ENCODE data around the gene DNALI1. TPM values are rescaled to one million over a fixed set of nuclear protein-coding genes. Genes with fewer than 3 reads are reported as not detected.

DNALI1 gene
- total and polyA plus RNA-seq, 10 of the 15 experiments (the other 5 are each of a cell fraction or from before 2014, with no cell fraction given): 0.03 to 0.13 (median 0.05) TPM; not detected in 7

DNA sequence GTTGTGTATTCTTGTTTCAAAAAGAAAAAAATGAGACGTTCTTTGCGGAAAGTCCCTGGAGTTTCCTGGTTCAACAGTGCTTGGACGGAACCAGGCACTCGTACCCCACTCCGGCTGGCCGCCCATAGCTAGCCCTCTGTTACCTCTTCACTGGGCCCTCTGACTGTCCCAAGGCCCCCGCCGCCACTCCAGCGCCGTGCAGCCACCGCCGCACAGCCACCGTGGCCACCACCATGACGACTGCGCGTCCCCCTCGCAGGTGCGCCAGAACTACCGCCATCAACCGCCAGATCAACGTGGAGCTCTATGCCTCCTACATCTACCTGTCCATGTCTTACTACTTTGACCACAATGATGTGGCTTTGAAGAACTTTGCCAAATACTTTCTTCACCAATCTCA is 12.2 kb upstream of the DNALI1 start:
- Histone ChIP-seq H3K4me3 (no peak overlapping the region), H3K4me1 (ENCODE audit: control insufficient read depth, insufficient read depth, low read length) (no peaks in the 10 kb centered on the region; the same call in 1 of the 2 replicates), H3K79me2 (ENCODE audit: control insufficient read depth, insufficient read depth, low read length) (no peaks in the 10 kb centered on the region; the same call in 1 of the 2 replicates), H3K4me2 (ENCODE audit: control insufficient read depth, insufficient read depth) (no peak overlapping the region), H2AFZ (ENCODE audit: control insufficient read depth, low read depth, low read length) (no peak overlapping the region), H3K27me3 (replicated peaks in 1 of 2; ENCODE audit: control insufficient read depth in 2 of 2, insufficient read depth in 2 of 2, low read length in 1 of 2) (no peaks in the 10 kb centered on the region), H3K9me3 (replicated peaks; ENCODE audit: control insufficient read depth, insufficient read depth, low read length) (no peaks in the 10 kb centered on the region), H3K27ac (ENCODE audit: control insufficient read depth, insufficient read depth) (no peak overlapping the region), H3K36me3 (ENCODE audit: control insufficient read depth in 2 of 2, insufficient read depth in 2 of 2, low read length in 1 of 2) (peaks cover 6 to 25% of the 10 kb centered on the region in 2 experiments), H4K20me1 (ENCODE audit: control insufficient read depth, insufficient read depth) (no peaks in the 10 kb centered on the region), H3K9ac (ENCODE audit: control insufficient read depth, insufficient read depth, low read length) (no peak overlapping the region)
- ChIA-PET SMC1A (ENCODE audit: uncharacterized antibody, unreplicated experiment) (no interaction called here), POLR2A (interaction anchor here (0.6 to 0.7 kb wide), 3 partner anchors 10 to 855 kb away, joined by 3 to 4 read pairs (median 3); partner anchors contain the start of gene SNIP1), CTCF (interaction anchor here (0.6 kb wide), 1 partner anchor 10 kb away, joined by 3 read pairs; the partner anchor contains the start of gene SNIP1), RAD21 (ENCODE audit: unreplicated experiment) (no interaction called here)
- no peak for FAIRE-seq
- in situ Hi-C loops (cut with MboI): no loop called here
- ATAC-seq: no peak
- 93% methylated on average over 21 of the region's 21 CpGs for WGBS (ENCODE audit: insufficient coverage, insufficient replicate concordance, low lambda C conversion rate, missing lambda C conversion rate)
- intact Hi-C loops (cut with micrococcal nuclease; ENCODE audit: unreplicated experiment): no loop called here
- BruUV-seq (replicated peaks): no TSS peak
- TF ChIP-seq, protein P1, sequence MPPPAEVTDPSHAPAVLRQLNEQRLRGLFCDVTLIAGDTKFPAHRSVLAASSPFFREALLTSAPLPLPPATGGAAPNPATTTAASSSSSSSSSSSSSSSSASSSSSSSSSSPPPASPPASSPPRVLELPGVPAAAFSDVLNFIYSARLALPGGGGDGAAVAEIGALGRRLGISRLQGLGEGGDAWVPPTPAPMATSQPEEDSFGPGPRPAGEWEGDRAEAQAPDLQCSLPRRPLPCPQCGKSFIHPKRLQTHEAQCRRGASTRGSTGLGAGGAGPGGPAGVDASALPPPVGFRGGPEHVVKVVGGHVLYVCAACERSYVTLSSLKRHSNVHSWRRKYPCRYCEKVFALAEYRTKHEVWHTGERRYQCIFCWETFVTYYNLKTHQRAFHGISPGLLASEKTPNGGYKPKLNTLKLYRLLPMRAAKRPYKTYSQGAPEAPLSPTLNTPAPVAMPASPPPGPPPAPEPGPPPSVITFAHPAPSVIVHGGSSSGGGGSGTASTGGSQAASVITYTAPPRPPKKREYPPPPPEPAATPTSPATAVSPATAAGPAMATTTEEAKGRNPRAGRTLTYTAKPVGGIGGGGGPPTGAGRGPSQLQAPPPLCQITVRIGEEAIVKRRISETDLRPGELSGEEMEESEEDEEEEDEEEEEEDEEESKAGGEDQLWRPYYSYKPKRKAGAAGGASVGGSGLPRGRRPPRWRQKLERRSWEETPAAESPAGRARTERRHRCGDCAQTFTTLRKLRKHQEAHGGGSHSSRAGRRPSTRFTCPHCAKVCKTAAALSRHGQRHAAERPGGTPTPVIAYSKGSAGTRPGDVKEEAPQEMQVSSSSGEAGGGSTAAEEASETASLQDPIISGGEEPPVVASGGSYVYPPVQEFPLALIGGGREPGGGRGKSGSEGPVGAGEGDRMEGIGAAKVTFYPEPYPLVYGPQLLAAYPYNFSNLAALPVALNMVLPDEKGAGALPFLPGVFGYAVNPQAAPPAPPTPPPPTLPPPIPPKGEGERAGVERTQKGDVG (CRISPR knock-in tag; IDR thresholded peaks at IDR 0.05): no peak
- TF ChIP-seq POLR2A (IDR thresholded peaks at IDR 0.05; ENCODE audit: low read depth, low read length) (0 out of 2 replicates have a peak, but pooled peaks have one; percentile 31), RCOR1 (conservative IDR thresholded peaks at IDR 0.05; ENCODE audit: low read depth, low read length) (no peak), TAF1 (IDR thresholded peaks at IDR 0.05; ENCODE audit: borderline replicate concordance, low read depth, low read length) (no peak)
- TF ChIP-seq, protein P2, sequence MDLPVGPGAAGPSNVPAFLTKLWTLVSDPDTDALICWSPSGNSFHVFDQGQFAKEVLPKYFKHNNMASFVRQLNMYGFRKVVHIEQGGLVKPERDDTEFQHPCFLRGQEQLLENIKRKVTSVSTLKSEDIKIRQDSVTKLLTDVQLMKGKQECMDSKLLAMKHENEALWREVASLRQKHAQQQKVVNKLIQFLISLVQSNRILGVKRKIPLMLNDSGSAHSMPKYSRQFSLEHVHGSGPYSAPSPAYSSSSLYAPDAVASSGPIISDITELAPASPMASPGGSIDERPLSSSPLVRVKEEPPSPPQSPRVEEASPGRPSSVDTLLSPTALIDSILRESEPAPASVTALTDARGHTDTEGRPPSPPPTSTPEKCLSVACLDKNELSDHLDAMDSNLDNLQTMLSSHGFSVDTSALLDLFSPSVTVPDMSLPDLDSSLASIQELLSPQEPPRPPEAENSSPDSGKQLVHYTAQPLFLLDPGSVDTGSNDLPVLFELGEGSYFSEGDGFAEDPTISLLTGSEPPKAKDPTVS (IDR thresholded peaks at IDR 0.05; ENCODE audit: low read depth, low read length): no peak
- DNase-seq (ENCODE audit: low read depth, low spot score): no peak
